Measurements from ENCODE around the gene MDH1.
"Not testable (repeated sequence)": the region's sequence is repeated elsewhere in the genome, so short reads cannot be mapped to it uniquely, and the experiment has no call there.

- not testable (repeated sequence) for TF ChIP-seq CTCF, POLR2A, POLR2AphosphoS5 (IDR thresholded peaks at IDR 0.05)
Observed at GRCh38 chr2:63623763-63624162, 35.0 kb downstream of the MDH1 start.
